Measurements from ENCODE around the gene C1QTNF2. TPM values are rescaled to one million over a fixed set of nuclear protein-coding genes. Genes with fewer than 3 reads are reported as not detected.

C1QTNF2 gene
- polyA plus RNA-seq, 1 donor from 2014 or later: 0.09 TPM

DNA sequence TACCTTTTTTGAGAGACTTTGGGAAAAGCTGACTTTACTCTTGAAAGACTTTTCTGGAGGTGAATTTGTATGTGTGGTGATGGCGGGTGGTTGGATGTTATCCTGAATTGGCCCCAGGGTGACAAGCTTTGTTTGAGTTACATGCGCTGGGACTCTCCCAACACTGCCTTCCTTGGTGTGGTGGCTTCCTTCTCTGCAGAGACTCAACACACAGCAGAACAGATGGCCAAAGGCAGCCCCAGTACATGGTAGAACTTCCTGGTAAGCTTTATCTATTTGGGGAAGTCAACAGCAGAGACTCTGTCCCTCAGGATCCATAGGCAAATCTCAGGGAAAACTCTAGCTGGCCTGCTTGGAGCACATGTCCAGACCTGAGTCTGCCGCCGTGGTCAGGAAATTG, 18.1 kb downstream of the C1QTNF2 start:
- Histone ChIP-seq H3K9me3 (ENCODE audit: low read length) (no peaks in the 10 kb centered on the region), H2AFZ (ENCODE audit: low read depth, low read length) (no peak overlapping the region)

DNA sequence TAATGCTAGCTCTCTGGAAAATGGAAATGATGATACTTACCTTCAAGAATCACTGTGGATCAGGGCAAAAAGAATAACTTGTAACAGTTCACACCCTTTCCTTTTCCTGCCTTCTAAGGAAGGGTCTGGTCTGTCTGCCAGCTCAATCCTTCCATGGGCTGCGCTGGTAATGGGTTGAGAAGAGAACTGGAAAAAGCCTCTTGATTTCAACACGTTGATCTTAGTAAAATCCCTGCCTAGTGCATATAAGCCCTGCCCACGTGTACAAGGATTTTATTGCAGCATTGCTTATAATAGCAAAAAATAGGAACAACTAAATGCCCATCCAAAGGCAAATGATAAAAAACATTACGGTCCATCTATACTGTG, 20.5 kb downstream of the C1QTNF2 start:
- H3K9ac ChIP-seq (ENCODE audit: low read length): no peak overlapping the region

More for the DNA sequence above, 18.1 kb downstream of the C1QTNF2 start:
- H3K9ac ChIP-seq (ENCODE audit: low read length): no peak overlapping the region
- H3K27me3 ChIP-seq (ENCODE audit: insufficient read depth, low read depth, low read length): no peaks in the 10 kb centered on the region
- H3K4me3 ChIP-seq (ENCODE audit: low read length): no peak overlapping the region
- H4K20me1 ChIP-seq (ENCODE audit: insufficient read depth): no peaks in the 10 kb centered on the region
- H3F3A ChIP-seq (ENCODE audit: insufficient read depth, low read length, poor library complexity, severe bottlenecking): no peaks in the 10 kb centered on the region
- no peaks in the 10 kb centered on the region for H3K36me3 ChIP-seq (ENCODE audit: insufficient read depth, low read length)
- H3K27ac ChIP-seq (ENCODE audit: low read length): no peak overlapping the region
- TF ChIP-seq SMC3 (conservative IDR thresholded peaks at IDR 0.05; ENCODE audit: poor library complexity): no peak
- H3K79me2 ChIP-seq (replicated peaks; ENCODE audit: insufficient read depth, low read length): no peaks in the 10 kb centered on the region
- no peak overlapping the region for H3K4me2 ChIP-seq (ENCODE audit: low read length)
- H3K9me2 ChIP-seq (ENCODE audit: insufficient read depth, low read length): no peaks in the 10 kb centered on the region

DNA sequence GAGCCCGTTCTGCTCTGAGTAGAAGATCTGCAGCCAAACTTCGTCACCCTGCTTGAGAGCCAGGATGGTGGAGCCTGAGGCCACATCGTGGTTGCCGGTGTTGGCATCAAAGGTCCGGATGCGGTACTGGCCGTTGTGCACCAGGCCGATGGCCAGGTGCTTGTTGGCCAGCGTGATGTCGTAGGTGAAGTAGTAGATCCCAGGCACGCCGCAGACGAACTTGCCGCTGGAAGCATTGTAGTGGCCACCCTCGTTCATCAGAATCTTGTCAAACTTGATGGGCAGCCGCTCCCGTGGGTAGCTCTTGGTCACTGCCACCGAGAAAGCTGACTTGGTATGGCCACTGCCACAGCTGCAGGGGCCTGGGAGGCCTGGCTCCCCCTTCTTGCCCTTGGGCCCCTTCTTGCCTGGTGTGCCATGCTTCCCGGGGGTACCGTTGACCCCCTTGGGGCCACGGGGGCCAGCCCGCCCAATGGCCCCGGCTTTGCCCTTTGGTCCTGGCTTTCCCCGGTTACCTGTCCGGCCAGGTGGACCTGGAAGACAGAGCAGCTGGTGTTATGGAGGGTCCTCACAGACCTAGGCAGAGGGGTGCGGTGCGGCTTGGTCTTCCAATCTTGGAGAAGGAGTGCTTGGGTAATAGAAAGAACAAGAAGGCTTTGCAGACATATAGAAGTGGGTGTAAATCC, 21.0 kb downstream of the C1QTNF2 start:
- no peaks in the 10 kb centered on the region for H4K20me1 ChIP-seq (ENCODE audit: insufficient read depth)
- H2AFZ ChIP-seq (ENCODE audit: low read depth, low read length): no peak overlapping the region
- H3F3A ChIP-seq (ENCODE audit: insufficient read depth, low read length, poor library complexity, severe bottlenecking): no peaks in the 10 kb centered on the region
- H3K4me3 ChIP-seq (ENCODE audit: low read length): no peak overlapping the region
- no peaks in the 10 kb centered on the region for H3K79me2 ChIP-seq (replicated peaks; ENCODE audit: insufficient read depth, low read length)
- TF ChIP-seq, protein P1, sequence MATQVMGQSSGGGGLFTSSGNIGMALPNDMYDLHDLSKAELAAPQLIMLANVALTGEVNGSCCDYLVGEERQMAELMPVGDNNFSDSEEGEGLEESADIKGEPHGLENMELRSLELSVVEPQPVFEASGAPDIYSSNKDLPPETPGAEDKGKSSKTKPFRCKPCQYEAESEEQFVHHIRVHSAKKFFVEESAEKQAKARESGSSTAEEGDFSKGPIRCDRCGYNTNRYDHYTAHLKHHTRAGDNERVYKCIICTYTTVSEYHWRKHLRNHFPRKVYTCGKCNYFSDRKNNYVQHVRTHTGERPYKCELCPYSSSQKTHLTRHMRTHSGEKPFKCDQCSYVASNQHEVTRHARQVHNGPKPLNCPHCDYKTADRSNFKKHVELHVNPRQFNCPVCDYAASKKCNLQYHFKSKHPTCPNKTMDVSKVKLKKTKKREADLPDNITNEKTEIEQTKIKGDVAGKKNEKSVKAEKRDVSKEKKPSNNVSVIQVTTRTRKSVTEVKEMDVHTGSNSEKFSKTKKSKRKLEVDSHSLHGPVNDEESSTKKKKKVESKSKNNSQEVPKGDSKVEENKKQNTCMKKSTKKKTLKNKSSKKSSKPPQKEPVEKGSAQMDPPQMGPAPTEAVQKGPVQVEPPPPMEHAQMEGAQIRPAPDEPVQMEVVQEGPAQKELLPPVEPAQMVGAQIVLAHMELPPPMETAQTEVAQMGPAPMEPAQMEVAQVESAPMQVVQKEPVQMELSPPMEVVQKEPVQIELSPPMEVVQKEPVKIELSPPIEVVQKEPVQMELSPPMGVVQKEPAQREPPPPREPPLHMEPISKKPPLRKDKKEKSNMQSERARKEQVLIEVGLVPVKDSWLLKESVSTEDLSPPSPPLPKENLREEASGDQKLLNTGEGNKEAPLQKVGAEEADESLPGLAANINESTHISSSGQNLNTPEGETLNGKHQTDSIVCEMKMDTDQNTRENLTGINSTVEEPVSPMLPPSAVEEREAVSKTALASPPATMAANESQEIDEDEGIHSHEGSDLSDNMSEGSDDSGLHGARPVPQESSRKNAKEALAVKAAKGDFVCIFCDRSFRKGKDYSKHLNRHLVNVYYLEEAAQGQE (IDR thresholded peaks at IDR 0.05; ENCODE audit: borderline replicate concordance): no peak
- TF ChIP-seq RAD21 (conservative IDR thresholded peaks at IDR 0.05): no peak
- no peak for TF ChIP-seq EZH2 (IDR thresholded peaks at IDR 0.05; ENCODE audit: borderline replicate concordance, insufficient read depth, low read length, poor library complexity, severe bottlenecking)
- TF ChIP-seq, protein P2, sequence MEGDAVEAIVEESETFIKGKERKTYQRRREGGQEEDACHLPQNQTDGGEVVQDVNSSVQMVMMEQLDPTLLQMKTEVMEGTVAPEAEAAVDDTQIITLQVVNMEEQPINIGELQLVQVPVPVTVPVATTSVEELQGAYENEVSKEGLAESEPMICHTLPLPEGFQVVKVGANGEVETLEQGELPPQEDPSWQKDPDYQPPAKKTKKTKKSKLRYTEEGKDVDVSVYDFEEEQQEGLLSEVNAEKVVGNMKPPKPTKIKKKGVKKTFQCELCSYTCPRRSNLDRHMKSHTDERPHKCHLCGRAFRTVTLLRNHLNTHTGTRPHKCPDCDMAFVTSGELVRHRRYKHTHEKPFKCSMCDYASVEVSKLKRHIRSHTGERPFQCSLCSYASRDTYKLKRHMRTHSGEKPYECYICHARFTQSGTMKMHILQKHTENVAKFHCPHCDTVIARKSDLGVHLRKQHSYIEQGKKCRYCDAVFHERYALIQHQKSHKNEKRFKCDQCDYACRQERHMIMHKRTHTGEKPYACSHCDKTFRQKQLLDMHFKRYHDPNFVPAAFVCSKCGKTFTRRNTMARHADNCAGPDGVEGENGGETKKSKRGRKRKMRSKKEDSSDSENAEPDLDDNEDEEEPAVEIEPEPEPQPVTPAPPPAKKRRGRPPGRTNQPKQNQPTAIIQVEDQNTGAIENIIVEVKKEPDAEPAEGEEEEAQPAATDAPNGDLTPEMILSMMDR (IDR thresholded peaks at IDR 0.05; ENCODE audit: poor library complexity, severe bottlenecking): no peak
- no peak for TF ChIP-seq EP300 (conservative IDR thresholded peaks at IDR 0.05; ENCODE audit: poor library complexity, severe bottlenecking)
- TF ChIP-seq TAF1 (IDR thresholded peaks at IDR 0.05; ENCODE audit: low read depth): no peak
- TF ChIP-seq SMC3 (conservative IDR thresholded peaks at IDR 0.05; ENCODE audit: poor library complexity): no peak
- TF ChIP-seq MXI1 (conservative IDR thresholded peaks at IDR 0.05; ENCODE audit: poor library complexity, severe bottlenecking): no peak
- TF ChIP-seq POLR2AphosphoS5 (IDR thresholded peaks at IDR 0.05): no peak
- H3K9me3 ChIP-seq (ENCODE audit: low read length): no peaks in the 10 kb centered on the region
- H3K4me2 ChIP-seq (ENCODE audit: low read length): no peak overlapping the region
- no peak overlapping the region for H3K9ac ChIP-seq (ENCODE audit: low read length)
- no peak overlapping the region for H3K27ac ChIP-seq (ENCODE audit: low read length)
- no peaks in the 10 kb centered on the region for H3K9me2 ChIP-seq (ENCODE audit: insufficient read depth, low read length)
- no peaks in the 10 kb centered on the region for H3K27me3 ChIP-seq (ENCODE audit: insufficient read depth, low read depth, low read length)
- no peaks in the 10 kb centered on the region for H3K36me3 ChIP-seq (ENCODE audit: insufficient read depth, low read length)

More for the DNA sequence above, 20.5 kb downstream of the C1QTNF2 start:
- Histone ChIP-seq H4K20me1 (ENCODE audit: insufficient read depth) (no peaks in the 10 kb centered on the region), H3K36me3 (ENCODE audit: insufficient read depth, low read length) (no peaks in the 10 kb centered on the region), H3K27me3 (ENCODE audit: insufficient read depth, low read depth, low read length) (no peaks in the 10 kb centered on the region), H3K9me3 (ENCODE audit: low read length) (no peaks in the 10 kb centered on the region), H3K9me2 (ENCODE audit: insufficient read depth, low read length) (no peaks in the 10 kb centered on the region), H3K4me2 (ENCODE audit: low read length) (no peak overlapping the region), H3F3A (ENCODE audit: insufficient read depth, low read length, poor library complexity, severe bottlenecking) (no peaks in the 10 kb centered on the region), H3K4me3 (ENCODE audit: low read length) (no peak overlapping the region), H3K79me2 (replicated peaks; ENCODE audit: insufficient read depth, low read length) (no peaks in the 10 kb centered on the region), H2AFZ (ENCODE audit: low read depth, low read length) (no peak overlapping the region), H3K27ac (ENCODE audit: low read length) (no peak overlapping the region)
- no peak for TF ChIP-seq EP300 (conservative IDR thresholded peaks at IDR 0.05; ENCODE audit: poor library complexity, severe bottlenecking)

All from neural cell (in vitro differentiated cells).